ENCODE measurements around the gene CRYBG3.

Gene CRYBG3

GRCh38 chr3:97931218-97931617 is 109.4 kb downstream of the CRYBG3 start:
- no peak overlapping the region for H3K4me3 ChIP-seq (ENCODE audit: low read depth, low read length)
- no peak for TF ChIP-seq CTCF (IDR thresholded peaks at IDR 0.05; ENCODE audit: low read depth, low read length)

- H3K4me3 ChIP-seq (ENCODE audit: low read depth, low read length) = no peak overlapping the region
- TF ChIP-seq CTCF (IDR thresholded peaks at IDR 0.05; ENCODE audit: low read depth, low read length) = no peak
Measured at GRCh38 chr3:97932387-97932801, 110.6 kb downstream of the CRYBG3 start.

- no peak overlapping the region for H3K4me3 ChIP-seq (ENCODE audit: low read depth, low read length)
- no peak for TF ChIP-seq CTCF (IDR thresholded peaks at IDR 0.05; ENCODE audit: low read depth, low read length)
Measured at GRCh38 chr3:97934980-97935695, 113.3 kb downstream of the CRYBG3 start.

GRCh38 chr3:97935842-97936241 is 114.0 kb downstream of the CRYBG3 start:
- no peak for TF ChIP-seq CTCF (IDR thresholded peaks at IDR 0.05; ENCODE audit: low read depth, low read length)
- no peak overlapping the region for H3K4me3 ChIP-seq (ENCODE audit: low read depth, low read length)

GRCh38 chr3:97937205-97937604 is 115.4 kb downstream of the CRYBG3 start:
- TF ChIP-seq CTCF (IDR thresholded peaks at IDR 0.05; ENCODE audit: low read depth, low read length) = no peak
- no peak overlapping the region for H3K4me3 ChIP-seq (ENCODE audit: low read depth, low read length)

GRCh38 chr3:97938444-97938843 is 116.6 kb downstream of the CRYBG3 start:
- no peak for TF ChIP-seq CTCF (IDR thresholded peaks at IDR 0.05; ENCODE audit: low read depth, low read length)
- H3K4me3 ChIP-seq (ENCODE audit: low read depth, low read length) = no peak overlapping the region

GRCh38 chr3:97939401-97939800 is 117.6 kb downstream of the CRYBG3 start:
- no peak overlapping the region for H3K4me3 ChIP-seq (ENCODE audit: low read depth, low read length)
- TF ChIP-seq CTCF (IDR thresholded peaks at IDR 0.05; ENCODE audit: low read depth, low read length) = no peak

Measured in WI38 (cell line).